ENCODE data around the gene SHB. TPM values are rescaled to one million over a fixed set of nuclear protein-coding genes. Genes with fewer than 3 reads are reported as not detected.

SHB gene
- total RNA-seq, 2 donors from 2014 or later = 28.1 to 38.1 TPM

GRCh38 chr9:38009035-38009501 lies 60.0 kb downstream of the SHB start:
- no peak for DNase-seq
- Mint-ChIP-seq H3K36me3 (ENCODE audit: low read depth) (peaks cover 26% of the 10 kb centered on the region), H3K9me3 (no peaks in the 10 kb centered on the region), H3K4me1 (peaks cover 28% of the 10 kb centered on the region), H3K27ac (peak overlapping the region; percentile 91), H3K27me3 (ENCODE audit: insufficient read depth) (no peaks in the 10 kb centered on the region), H3K4me3 (no peak overlapping the region)
- Histone ChIP-seq H3K27me3 (ENCODE audit: control insufficient read depth, insufficient read depth, low read length, poor library complexity, severe bottlenecking) (no peaks in the 10 kb centered on the region), H3K4me3 (ENCODE audit: low read length) (no peak overlapping the region), H3K27ac (ENCODE audit: low read depth, low read length) (no peak overlapping the region), H3K36me3 (ENCODE audit: control insufficient read depth, insufficient read depth, low read length) (peaks cover 62% of the 10 kb centered on the region), H3K9me3 (ENCODE audit: control insufficient read depth, low read length) (no peaks in the 10 kb centered on the region), H3K4me1 (ENCODE audit: control insufficient read depth, insufficient read depth, low read length) (no peaks in the 10 kb centered on the region), H3K9ac (ENCODE audit: extremely low read depth, low read length, poor library complexity, severe bottlenecking) (no peak overlapping the region)
- WGBS, 2 experiments (ENCODE audit: insufficient coverage in 1 of 2, insufficient read length in 1 of 2) = 89 to 100% methylated on average over 2 to 5 of the region's 5 CpGs
- TF ChIP-seq, protein P1, sequence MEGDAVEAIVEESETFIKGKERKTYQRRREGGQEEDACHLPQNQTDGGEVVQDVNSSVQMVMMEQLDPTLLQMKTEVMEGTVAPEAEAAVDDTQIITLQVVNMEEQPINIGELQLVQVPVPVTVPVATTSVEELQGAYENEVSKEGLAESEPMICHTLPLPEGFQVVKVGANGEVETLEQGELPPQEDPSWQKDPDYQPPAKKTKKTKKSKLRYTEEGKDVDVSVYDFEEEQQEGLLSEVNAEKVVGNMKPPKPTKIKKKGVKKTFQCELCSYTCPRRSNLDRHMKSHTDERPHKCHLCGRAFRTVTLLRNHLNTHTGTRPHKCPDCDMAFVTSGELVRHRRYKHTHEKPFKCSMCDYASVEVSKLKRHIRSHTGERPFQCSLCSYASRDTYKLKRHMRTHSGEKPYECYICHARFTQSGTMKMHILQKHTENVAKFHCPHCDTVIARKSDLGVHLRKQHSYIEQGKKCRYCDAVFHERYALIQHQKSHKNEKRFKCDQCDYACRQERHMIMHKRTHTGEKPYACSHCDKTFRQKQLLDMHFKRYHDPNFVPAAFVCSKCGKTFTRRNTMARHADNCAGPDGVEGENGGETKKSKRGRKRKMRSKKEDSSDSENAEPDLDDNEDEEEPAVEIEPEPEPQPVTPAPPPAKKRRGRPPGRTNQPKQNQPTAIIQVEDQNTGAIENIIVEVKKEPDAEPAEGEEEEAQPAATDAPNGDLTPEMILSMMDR (conservative IDR thresholded peaks at IDR 0.05) = no peak

DNA sequence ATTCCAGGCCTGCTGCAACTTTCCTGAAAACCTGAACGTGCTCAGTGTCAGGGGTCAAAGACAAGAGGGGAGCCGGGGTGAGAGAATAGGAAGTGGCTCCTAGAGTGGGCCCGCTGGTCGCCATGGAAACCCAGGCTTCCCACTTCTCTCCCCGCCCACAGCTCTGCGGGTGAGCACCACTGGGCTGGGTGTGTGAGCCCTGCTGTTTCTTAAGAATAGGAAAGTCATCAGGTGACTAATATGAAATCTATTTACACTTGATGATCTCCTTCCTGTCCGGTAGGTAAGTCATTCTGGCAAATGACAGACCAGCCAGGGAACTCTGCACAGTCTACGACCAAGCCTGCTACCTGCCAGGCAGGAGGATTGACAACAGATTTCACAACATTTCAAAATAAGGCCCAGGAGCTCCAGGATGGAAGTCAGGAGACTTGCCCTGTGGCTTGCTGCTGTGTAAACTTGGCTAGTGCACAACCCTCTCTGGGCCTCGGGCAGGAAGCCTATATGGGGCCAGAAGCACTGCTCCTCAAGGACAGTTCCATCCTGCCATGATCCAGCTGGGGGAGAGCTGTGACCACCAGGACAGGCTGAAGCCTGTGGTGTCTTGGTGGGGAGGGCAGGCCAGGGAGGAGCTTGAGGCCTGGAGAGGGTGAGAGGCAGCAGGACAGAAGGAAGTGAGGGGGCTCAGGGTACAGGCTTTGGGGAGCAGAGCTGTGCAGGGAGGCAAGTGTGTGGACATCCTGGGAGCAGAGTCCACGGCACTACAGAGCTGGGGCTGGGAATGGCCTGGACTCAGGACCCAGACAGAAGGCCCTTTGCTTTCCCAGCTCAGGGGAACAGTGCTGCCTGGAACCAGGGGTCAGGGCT lies 60.6 kb downstream of the SHB start:
- Histone ChIP-seq H3K27ac (ENCODE audit: low read depth, low read length) (no peak overlapping the region), H3K9me3 (ENCODE audit: control insufficient read depth, low read length) (no peaks in the 10 kb centered on the region), H3K4me3 (ENCODE audit: low read length) (no peak overlapping the region), H3K36me3 (ENCODE audit: control insufficient read depth, insufficient read depth, low read length) (peaks cover 59% of the 10 kb centered on the region), H3K27me3 (ENCODE audit: control insufficient read depth, insufficient read depth, low read length, poor library complexity, severe bottlenecking) (no peaks in the 10 kb centered on the region), H3K4me1 (ENCODE audit: control insufficient read depth, insufficient read depth, low read length) (no peaks in the 10 kb centered on the region), H3K9ac (ENCODE audit: extremely low read depth, low read length, poor library complexity, severe bottlenecking) (no peak overlapping the region)
- Mint-ChIP-seq H3K4me3 (no peak overlapping the region), H3K27ac (peak overlapping the region; percentile 91), H3K4me1 (peaks cover 28% of the 10 kb centered on the region), H3K27me3 (ENCODE audit: insufficient read depth) (no peaks in the 10 kb centered on the region), H3K9me3 (no peaks in the 10 kb centered on the region), H3K36me3 (ENCODE audit: low read depth) (peaks cover 23% of the 10 kb centered on the region)
- 56 to 62% methylated on average over 7 to 10 of the region's 10 CpGs for WGBS, 2 experiments (ENCODE audit: insufficient coverage in 1 of 2, insufficient read length in 1 of 2)
- TF ChIP-seq, protein P1 (conservative IDR thresholded peaks at IDR 0.05) = no peak
- peak; percentile 79 for DNase-seq

DNA sequence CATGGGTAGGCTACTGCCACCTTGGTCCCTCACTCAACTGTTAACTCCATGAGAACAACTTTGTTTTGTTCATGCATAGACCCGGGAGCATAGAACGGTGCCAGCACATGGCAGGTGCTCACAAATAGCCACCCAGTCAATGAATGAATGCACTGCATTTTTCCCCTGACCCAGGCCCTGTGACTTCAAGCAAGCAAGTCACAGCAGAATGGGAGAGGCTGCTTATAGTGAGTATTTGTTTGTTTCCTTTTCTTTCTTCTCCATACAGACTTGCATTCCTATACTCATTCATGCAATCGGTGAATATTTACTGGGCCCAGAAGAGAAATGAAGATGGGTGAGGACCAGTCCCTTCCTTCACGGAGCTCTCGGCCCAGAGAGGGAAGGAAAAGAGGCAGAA lies 62.0 kb downstream of the SHB start:
- Histone ChIP-seq H3K4me3 (ENCODE audit: low read length) (no peak overlapping the region), H3K9ac (ENCODE audit: extremely low read depth, low read length, poor library complexity, severe bottlenecking) (no peak overlapping the region), H3K4me1 (ENCODE audit: control insufficient read depth, insufficient read depth, low read length) (peaks cover 1% of the 10 kb centered on the region), H3K36me3 (ENCODE audit: control insufficient read depth, insufficient read depth, low read length) (peaks cover 50% of the 10 kb centered on the region), H3K27ac (ENCODE audit: low read depth, low read length) (no peak overlapping the region), H3K9me3 (ENCODE audit: control insufficient read depth, low read length) (no peaks in the 10 kb centered on the region), H3K27me3 (ENCODE audit: control insufficient read depth, insufficient read depth, low read length, poor library complexity, severe bottlenecking) (no peaks in the 10 kb centered on the region)
- no peaks in the 10 kb centered on the region for H3K9me3 Mint-ChIP-seq
- H3K27ac Mint-ChIP-seq = no peak overlapping the region
- peaks cover 22% of the 10 kb centered on the region for H3K36me3 Mint-ChIP-seq (ENCODE audit: low read depth)
- DNase-seq = no peak
- no peak overlapping the region for H3K4me3 Mint-ChIP-seq
- TF ChIP-seq, protein P1 (conservative IDR thresholded peaks at IDR 0.05) = no peak
- H3K4me1 Mint-ChIP-seq = peaks cover 29% of the 10 kb centered on the region
- 87 to 94% methylated on average over 3 to 5 of the region's 5 CpGs for WGBS, 2 experiments (ENCODE audit: insufficient coverage in 1 of 2, insufficient read length in 1 of 2)
- H3K27me3 Mint-ChIP-seq (ENCODE audit: insufficient read depth) = no peaks in the 10 kb centered on the region

Data from endodermal cell (in vitro differentiated cells).